Activated naive CD8-positive, alpha-beta T cell treated with anti-CD3 and anti-CD28 coated beads, Interleukin-2, amount 50 U/mL, for 24 hours (primary cell): ENCODE data around the gene CEP128.

Experiments
- ATAC-seq: fragments of 150-1000 bp; cut with Tn5 transposase; one replicate; pipeline ENCODE4 v1.10.0; 2021
- DNase-seq: peaks from one replicate; pipeline ENCODE4 v3.0.0; 2021
- H3K27ac Mint-ChIP-seq: one replicate; pipeline ENCODE4 v1.8.0; 2021; ENCODE audit warnings: mild to moderate bottlenecking, mixed read lengths
- H3K27me3 Mint-ChIP-seq: one replicate; pipeline ENCODE4 v1.8.0; 2021; ENCODE audit warnings: mixed read lengths
- H3K36me3 Mint-ChIP-seq: one replicate; pipeline ENCODE4 v1.8.0; 2021; ENCODE audit warnings: low read depth, mixed read lengths
- H3K4me1 Mint-ChIP-seq: one replicate; pipeline ENCODE4 v1.8.0; 2021; ENCODE audit warnings: mixed read lengths
- H3K4me3 Mint-ChIP-seq: one replicate; pipeline ENCODE4 v1.8.0; 2021; ENCODE audit warnings: mild to moderate bottlenecking, moderate library complexity, mixed read lengths
- H3K9me3 Mint-ChIP-seq: one replicate; pipeline ENCODE4 v1.8.0; 2021; ENCODE audit warnings: mixed read lengths

Gene CEP128

GRCh38 chr14:80496090-80496489 is 445.4 kb downstream of the CEP128 start:
- Mint-ChIP-seq H3K4me1 (peaks cover 8% of the 10 kb centered on the region), H3K4me3 (no peak overlapping the region), H3K27ac (no peak overlapping the region), H3K9me3 (no peaks in the 10 kb centered on the region), H3K27me3 (no peaks in the 10 kb centered on the region), H3K36me3 (no peaks in the 10 kb centered on the region)
- ATAC-seq: no peak
- no peak for DNase-seq

GRCh38 chr14:80494769-80495168 is 446.8 kb downstream of the CEP128 start:
- ATAC-seq (no peak), DNase-seq (no peak)
- H3K27ac Mint-ChIP-seq: no peak overlapping the region
- peaks cover 9% of the 10 kb centered on the region for H3K4me1 Mint-ChIP-seq
- H3K9me3 Mint-ChIP-seq: no peaks in the 10 kb centered on the region
- H3K27me3 Mint-ChIP-seq: no peaks in the 10 kb centered on the region
- no peak overlapping the region for H3K4me3 Mint-ChIP-seq
- H3K36me3 Mint-ChIP-seq: no peaks in the 10 kb centered on the region

GRCh38 chr14:80493620-80494019 is 447.9 kb downstream of the CEP128 start:
- H3K36me3 Mint-ChIP-seq: no peaks in the 10 kb centered on the region
- H3K4me1 Mint-ChIP-seq: peaks cover 9% of the 10 kb centered on the region
- no peaks in the 10 kb centered on the region for H3K9me3 Mint-ChIP-seq
- ATAC-seq (no peak), DNase-seq (no peak)
- H3K27me3 Mint-ChIP-seq: no peaks in the 10 kb centered on the region
- no peak overlapping the region for H3K27ac Mint-ChIP-seq
- no peak overlapping the region for H3K4me3 Mint-ChIP-seq

- no peaks in the 10 kb centered on the region for H3K36me3 Mint-ChIP-seq
- H3K4me1 Mint-ChIP-seq: peaks cover 9% of the 10 kb centered on the region
- H3K9me3 Mint-ChIP-seq: no peaks in the 10 kb centered on the region
- H3K27ac Mint-ChIP-seq: no peak overlapping the region
- H3K27me3 Mint-ChIP-seq: no peaks in the 10 kb centered on the region
- ATAC-seq (no peak), DNase-seq (no peak)
- no peak overlapping the region for H3K4me3 Mint-ChIP-seq
Observed at GRCh38 chr14:80491650-80492049, 449.9 kb downstream of the CEP128 start.

GRCh38 chr14:80491131-80491530 is 450.4 kb downstream of the CEP128 start:
- ATAC-seq (peak; percentile 36), DNase-seq (no peak)
- H3K27ac Mint-ChIP-seq: no peak overlapping the region
- H3K9me3 Mint-ChIP-seq: no peaks in the 10 kb centered on the region
- H3K27me3 Mint-ChIP-seq: no peaks in the 10 kb centered on the region
- no peaks in the 10 kb centered on the region for H3K36me3 Mint-ChIP-seq
- no peak overlapping the region for H3K4me3 Mint-ChIP-seq
- peaks cover 9% of the 10 kb centered on the region for H3K4me1 Mint-ChIP-seq

GRCh38 chr14:80489513-80489912 is 452.0 kb downstream of the CEP128 start:
- H3K27me3 Mint-ChIP-seq: no peaks in the 10 kb centered on the region
- H3K4me3 Mint-ChIP-seq: no peak overlapping the region
- H3K27ac Mint-ChIP-seq: no peak overlapping the region
- DNase-seq: no peak
- no peaks in the 10 kb centered on the region for H3K36me3 Mint-ChIP-seq
- ATAC-seq: peak; percentile 57
- H3K4me1 Mint-ChIP-seq: peaks cover 9% of the 10 kb centered on the region
- H3K9me3 Mint-ChIP-seq: no peaks in the 10 kb centered on the region

GRCh38 chr14:80485764-80486163 is 455.8 kb downstream of the CEP128 start:
- H3K4me1 Mint-ChIP-seq: no peaks in the 10 kb centered on the region
- DNase-seq (no peak), ATAC-seq (no peak)
- H3K27me3 Mint-ChIP-seq: no peaks in the 10 kb centered on the region
- no peak overlapping the region for H3K27ac Mint-ChIP-seq
- no peak overlapping the region for H3K4me3 Mint-ChIP-seq
- H3K36me3 Mint-ChIP-seq: no peaks in the 10 kb centered on the region
- no peaks in the 10 kb centered on the region for H3K9me3 Mint-ChIP-seq

- ATAC-seq (no peak), DNase-seq (no peak)
Observed at GRCh38 chr14:80483331-80483730, 458.2 kb downstream of the CEP128 start.

GRCh38 chr14:80477388-80478160 is 464.0 kb downstream of the CEP128 start:
- H3K4me3 Mint-ChIP-seq: no peak overlapping the region

More at GRCh38 chr14:80483331-80483730, 458.2 kb downstream of the CEP128 start:
- no peak overlapping the region for H3K4me3 Mint-ChIP-seq
- no peaks in the 10 kb centered on the region for H3K36me3 Mint-ChIP-seq
- no peaks in the 10 kb centered on the region for H3K9me3 Mint-ChIP-seq
- no peaks in the 10 kb centered on the region for H3K4me1 Mint-ChIP-seq
- H3K27ac Mint-ChIP-seq: no peak overlapping the region
- H3K27me3 Mint-ChIP-seq: no peaks in the 10 kb centered on the region

GRCh38 chr14:80475074-80475473 is 466.5 kb downstream of the CEP128 start:
- no peak overlapping the region for H3K27ac Mint-ChIP-seq
- H3K36me3 Mint-ChIP-seq: peaks cover 6% of the 10 kb centered on the region
- no peak for DNase-seq
- peaks cover 16% of the 10 kb centered on the region for H3K9me3 Mint-ChIP-seq
- no peaks in the 10 kb centered on the region for H3K4me1 Mint-ChIP-seq
- H3K4me3 Mint-ChIP-seq: no peak overlapping the region
- ATAC-seq: no peak
- H3K27me3 Mint-ChIP-seq: no peaks in the 10 kb centered on the region

More at GRCh38 chr14:80477388-80478160, 464.0 kb downstream of the CEP128 start:
- Mint-ChIP-seq H3K9me3 (peaks cover 11% of the 10 kb centered on the region), H3K36me3 (peaks cover 2% of the 10 kb centered on the region), H3K27me3 (no peaks in the 10 kb centered on the region), H3K4me1 (no peaks in the 10 kb centered on the region), H3K27ac (no peak overlapping the region)
- no peak for ATAC-seq
- DNase-seq: no peak

- H3K4me3 Mint-ChIP-seq: no peak overlapping the region
- no peak for DNase-seq
- H3K9me3 Mint-ChIP-seq: peaks cover 15% of the 10 kb centered on the region
- H3K27ac Mint-ChIP-seq: no peak overlapping the region
- no peaks in the 10 kb centered on the region for H3K4me1 Mint-ChIP-seq
- ATAC-seq: no peak
- no peaks in the 10 kb centered on the region for H3K27me3 Mint-ChIP-seq
- H3K36me3 Mint-ChIP-seq: peaks cover 3% of the 10 kb centered on the region
Observed at GRCh38 chr14:80468331-80469122, 473.0 kb downstream of the CEP128 start.

- H3K27ac Mint-ChIP-seq: no peak overlapping the region
- ATAC-seq (no peak), DNase-seq (no peak)
- peaks cover 10% of the 10 kb centered on the region for H3K9me3 Mint-ChIP-seq
- no peak overlapping the region for H3K4me3 Mint-ChIP-seq
- no peaks in the 10 kb centered on the region for H3K27me3 Mint-ChIP-seq
- H3K36me3 Mint-ChIP-seq: no peaks in the 10 kb centered on the region
- H3K4me1 Mint-ChIP-seq: no peaks in the 10 kb centered on the region
Observed at GRCh38 chr14:80465546-80466220, 475.9 kb downstream of the CEP128 start.

GRCh38 chr14:80464531-80465149 is 476.9 kb downstream of the CEP128 start:
- H3K27ac Mint-ChIP-seq: no peak overlapping the region
- peaks cover 10% of the 10 kb centered on the region for H3K9me3 Mint-ChIP-seq
- H3K4me1 Mint-ChIP-seq: no peaks in the 10 kb centered on the region
- ATAC-seq: no peak
- H3K4me3 Mint-ChIP-seq: no peak overlapping the region
- H3K27me3 Mint-ChIP-seq: no peaks in the 10 kb centered on the region
- no peaks in the 10 kb centered on the region for H3K36me3 Mint-ChIP-seq
- no peak for DNase-seq

GRCh38 chr14:80456209-80456608 is 485.3 kb downstream of the CEP128 start:
- Mint-ChIP-seq H3K4me1 (no peaks in the 10 kb centered on the region), H3K4me3 (no peak overlapping the region), H3K27me3 (no peaks in the 10 kb centered on the region), H3K9me3 (peaks cover 17% of the 10 kb centered on the region), H3K27ac (no peak overlapping the region), H3K36me3 (no peaks in the 10 kb centered on the region)
- ATAC-seq (no peak), DNase-seq (no peak)
